ENCODE results near the gene FHOD3. TPM values are rescaled to one million over a fixed set of nuclear protein-coding genes. Genes with fewer than 3 reads are reported as not detected.

FHOD3 gene
- total RNA-seq, 3 donors from 2014 or later: 2.7 to 14.4 (median 4.0) TPM

DNA sequence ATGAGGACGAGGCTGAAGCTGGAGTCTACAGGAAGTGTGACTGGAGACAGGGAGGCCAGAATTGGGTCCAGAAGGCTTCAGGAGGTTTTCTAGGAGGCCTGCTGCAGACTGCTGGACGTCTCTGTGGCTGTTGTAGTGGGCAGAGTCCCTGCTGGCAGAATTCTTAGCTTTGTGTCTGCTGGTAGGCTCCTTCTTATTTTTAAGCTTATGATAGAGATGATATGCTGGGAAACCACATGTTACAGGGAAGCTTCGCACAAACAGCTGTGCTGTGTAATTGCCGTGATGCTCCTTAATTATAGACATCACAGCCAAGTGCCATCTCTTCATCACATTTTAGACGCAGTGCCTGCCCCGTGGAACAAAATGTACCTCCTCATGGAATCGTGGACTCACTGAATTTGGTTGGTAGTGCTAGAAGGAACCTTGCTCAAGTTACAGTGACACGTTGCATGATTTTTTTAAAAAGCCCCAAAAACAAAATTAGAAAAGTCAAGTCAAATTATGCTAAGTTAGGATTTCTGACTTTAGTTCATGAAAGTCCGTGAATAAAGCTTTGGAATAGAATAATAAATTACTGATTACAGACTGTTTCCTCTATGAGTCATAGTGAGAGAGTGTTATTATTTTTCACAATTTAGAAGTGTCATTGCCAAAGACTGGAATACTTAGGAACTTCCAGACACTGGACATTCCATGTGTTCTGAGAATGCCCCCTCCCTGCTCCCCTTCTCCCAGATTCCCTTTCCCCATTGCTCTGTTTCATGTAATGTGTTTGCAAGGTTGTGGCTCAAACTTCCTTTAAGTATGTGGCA, 144.1 kb downstream of the FHOD3 start:
- intact Hi-C loops (cut with DNase I, micrococcal nuclease): no loop called here
- H3K36me3 ChIP-seq (ENCODE audit: low read depth): no peaks in the 10 kb centered on the region
- no peaks in the 10 kb centered on the region for H3K4me1 ChIP-seq (ENCODE audit: low read depth)
- TF ChIP-seq, protein P1, sequence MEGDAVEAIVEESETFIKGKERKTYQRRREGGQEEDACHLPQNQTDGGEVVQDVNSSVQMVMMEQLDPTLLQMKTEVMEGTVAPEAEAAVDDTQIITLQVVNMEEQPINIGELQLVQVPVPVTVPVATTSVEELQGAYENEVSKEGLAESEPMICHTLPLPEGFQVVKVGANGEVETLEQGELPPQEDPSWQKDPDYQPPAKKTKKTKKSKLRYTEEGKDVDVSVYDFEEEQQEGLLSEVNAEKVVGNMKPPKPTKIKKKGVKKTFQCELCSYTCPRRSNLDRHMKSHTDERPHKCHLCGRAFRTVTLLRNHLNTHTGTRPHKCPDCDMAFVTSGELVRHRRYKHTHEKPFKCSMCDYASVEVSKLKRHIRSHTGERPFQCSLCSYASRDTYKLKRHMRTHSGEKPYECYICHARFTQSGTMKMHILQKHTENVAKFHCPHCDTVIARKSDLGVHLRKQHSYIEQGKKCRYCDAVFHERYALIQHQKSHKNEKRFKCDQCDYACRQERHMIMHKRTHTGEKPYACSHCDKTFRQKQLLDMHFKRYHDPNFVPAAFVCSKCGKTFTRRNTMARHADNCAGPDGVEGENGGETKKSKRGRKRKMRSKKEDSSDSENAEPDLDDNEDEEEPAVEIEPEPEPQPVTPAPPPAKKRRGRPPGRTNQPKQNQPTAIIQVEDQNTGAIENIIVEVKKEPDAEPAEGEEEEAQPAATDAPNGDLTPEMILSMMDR (IDR thresholded peaks at IDR 0.05): no peak
- H3K4me3 ChIP-seq: no peak overlapping the region
- DNase-seq (no peak), ATAC-seq (peak; percentile 22)
- no peaks in the 10 kb centered on the region for H3K9me3 ChIP-seq

DNA sequence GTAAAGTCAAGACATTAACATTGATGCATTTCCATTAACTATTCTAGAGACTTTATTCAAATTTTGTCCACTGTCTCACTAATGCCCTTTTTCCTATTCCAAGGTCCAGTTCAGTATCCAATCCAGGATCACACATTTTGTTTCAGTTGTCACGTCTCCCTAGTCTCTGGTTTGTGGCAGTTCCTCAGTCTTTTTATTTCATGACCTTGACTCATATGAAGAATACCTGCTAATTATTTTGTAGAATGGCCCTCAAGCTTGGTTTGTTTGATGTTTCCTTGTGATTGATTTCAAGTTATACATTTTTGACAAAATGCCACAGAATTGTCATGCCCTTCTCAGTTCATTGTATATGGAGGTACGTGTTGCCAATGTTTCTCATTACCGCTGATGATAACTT, 145.2 kb downstream of the FHOD3 start:
- DNase-seq: no peak
- TF ChIP-seq, protein P1 (IDR thresholded peaks at IDR 0.05): no peak

DNA sequence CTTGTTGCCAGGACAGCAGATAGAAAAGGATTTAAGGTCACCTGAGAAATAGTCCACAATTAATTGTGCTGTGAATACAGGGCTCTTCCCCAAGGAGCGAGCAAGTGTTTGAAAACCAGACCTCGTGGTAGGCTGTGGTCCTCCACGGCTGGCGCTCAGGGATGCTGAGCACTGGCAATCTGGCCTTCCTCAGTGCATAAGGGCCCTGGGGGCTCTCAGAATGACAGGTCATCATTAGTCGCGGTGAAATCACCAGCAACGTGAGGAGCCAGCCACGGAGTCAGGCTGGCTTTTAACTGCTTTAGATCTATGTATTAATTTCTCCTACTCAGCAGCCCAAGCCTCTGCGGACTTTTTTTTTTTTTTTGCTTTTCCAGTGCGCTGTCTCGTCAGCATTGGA, 148.5 kb downstream of the FHOD3 start:
- Histone ChIP-seq H3K4me3 (no peak overlapping the region), H3K9me3 (no peaks in the 10 kb centered on the region), H3K4me1 (ENCODE audit: low read depth) (no peaks in the 10 kb centered on the region), H3K36me3 (ENCODE audit: low read depth) (no peaks in the 10 kb centered on the region)
- TF ChIP-seq, protein P1 (IDR thresholded peaks at IDR 0.05): no peak
- no peak for ATAC-seq
- DNase-seq: no peak
- intact Hi-C loops (cut with DNase I, micrococcal nuclease): no loop called here

More for the DNA sequence above, 145.2 kb downstream of the FHOD3 start:
- Histone ChIP-seq H3K4me3 (no peak overlapping the region), H3K36me3 (ENCODE audit: low read depth) (no peaks in the 10 kb centered on the region), H3K9me3 (no peaks in the 10 kb centered on the region), H3K4me1 (ENCODE audit: low read depth) (no peaks in the 10 kb centered on the region)
- ATAC-seq: no peak
- intact Hi-C loops (cut with DNase I, micrococcal nuclease): no loop called here

DNA sequence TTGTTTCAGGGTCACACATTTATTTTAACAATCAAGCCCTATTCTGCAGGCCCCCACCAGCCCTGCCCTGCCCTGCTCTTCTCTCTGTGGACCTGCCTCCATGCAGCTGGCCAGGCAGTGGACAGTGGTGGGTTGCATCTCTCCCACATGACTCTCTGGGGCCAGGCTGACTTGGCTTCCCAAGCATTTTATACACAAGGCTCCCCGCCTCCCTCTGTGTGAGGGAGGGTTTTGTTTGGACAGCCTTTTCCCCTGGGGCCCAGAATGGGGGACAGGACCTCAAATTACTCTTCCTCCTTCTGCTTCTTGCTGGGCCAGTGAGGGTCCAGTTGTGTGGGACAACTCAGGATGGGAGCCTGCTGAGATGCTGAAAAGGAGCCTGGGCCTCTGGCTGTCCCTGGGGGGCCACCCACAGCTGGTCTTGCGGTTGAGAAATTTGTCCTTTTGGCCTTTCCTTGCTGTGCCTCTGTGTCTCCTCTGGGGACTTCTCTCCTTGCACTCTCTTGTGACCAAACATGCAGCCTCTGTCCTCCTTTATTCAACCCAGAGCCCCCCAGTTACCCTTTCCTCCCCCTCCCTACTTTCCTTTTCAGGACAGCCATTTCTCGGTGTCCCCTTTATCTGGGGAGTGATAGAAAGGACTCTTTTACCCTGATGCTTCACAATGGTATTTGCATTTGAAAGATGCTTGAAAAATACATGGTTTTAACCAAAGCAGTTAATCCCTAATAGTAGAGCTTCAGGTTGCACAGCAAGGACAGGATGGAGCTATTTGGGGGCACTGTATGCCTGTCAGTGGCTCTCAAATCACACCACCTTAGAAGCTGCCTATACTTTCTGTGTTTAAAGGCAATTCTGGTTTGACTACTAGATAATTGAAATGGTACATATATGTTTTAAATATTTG, 151.1 kb downstream of the FHOD3 start:
- H3K4me3 ChIP-seq: no peak overlapping the region

DNA sequence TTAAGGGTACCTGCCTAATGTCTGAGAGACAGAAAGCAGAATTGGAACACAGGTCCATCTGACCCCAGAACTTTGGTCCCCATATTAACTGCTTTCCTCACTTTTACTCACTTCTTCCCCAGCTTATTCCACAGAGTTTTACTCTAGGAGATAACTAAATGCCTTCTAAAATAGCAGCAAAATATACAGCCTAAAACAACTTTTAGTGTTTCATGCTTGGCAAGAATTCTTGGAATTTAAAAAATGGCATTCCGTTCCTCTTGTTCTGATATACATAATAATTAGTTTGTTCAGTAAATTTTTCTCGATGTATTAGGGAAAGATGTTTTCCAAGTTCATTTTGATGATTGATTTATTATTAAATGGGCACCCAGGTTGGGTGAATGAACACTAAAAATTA, 151.9 kb downstream of the FHOD3 start:
- H3K36me3 ChIP-seq (ENCODE audit: low read depth): no peaks in the 10 kb centered on the region
- intact Hi-C loops (cut with DNase I, micrococcal nuclease): no loop called here
- ATAC-seq: no peak
- H3K4me3 ChIP-seq: no peak overlapping the region
- TF ChIP-seq, protein P1 (IDR thresholded peaks at IDR 0.05): no peak
- no peak for DNase-seq
- no peaks in the 10 kb centered on the region for H3K4me1 ChIP-seq (ENCODE audit: low read depth)
- no peaks in the 10 kb centered on the region for H3K9me3 ChIP-seq

More for the DNA sequence above, 151.1 kb downstream of the FHOD3 start:
- intact Hi-C loops (cut with DNase I, micrococcal nuclease): no loop called here
- ATAC-seq: no peak
- H3K9me3 ChIP-seq: no peaks in the 10 kb centered on the region
- TF ChIP-seq, protein P1 (IDR thresholded peaks at IDR 0.05): no peak
- H3K36me3 ChIP-seq (ENCODE audit: low read depth): no peaks in the 10 kb centered on the region
- DNase-seq: no peak
- no peaks in the 10 kb centered on the region for H3K4me1 ChIP-seq (ENCODE audit: low read depth)

All from mucosa of descending colon (tissue), 3 donors.